Measurements from ENCODE around the gene TM9SF4. TPM values are rescaled to one million over a fixed set of nuclear protein-coding genes. Genes with fewer than 3 reads are reported as not detected.
A peak's percentile ranks its signal among the peaks of the same experiment; 100 is the strongest.
"Not testable (repeated sequence)": the region's sequence is repeated elsewhere in the genome, so short reads cannot be mapped to it uniquely, and the experiment has no call there.

Gene TM9SF4
- total RNA-seq, 2 donors from 2014 or later = 77.2 to 84.8 TPM

GRCh38 chr20:32192698-32193097 lies 83.2 kb downstream of the TM9SF4 start:
- no peak overlapping the region for H3K9ac ChIP-seq (ENCODE audit: extremely low read depth, low read length, poor library complexity, severe bottlenecking)
- H3K4me3 Mint-ChIP-seq = no peak overlapping the region
- H3K9me3 ChIP-seq (ENCODE audit: control insufficient read depth, low read length) = no peaks in the 10 kb centered on the region
- peaks cover 19% of the 10 kb centered on the region for H3K4me1 Mint-ChIP-seq
- H3K9me3 Mint-ChIP-seq = no peaks in the 10 kb centered on the region
- peaks cover 6% of the 10 kb centered on the region for H3K4me1 ChIP-seq (ENCODE audit: control insufficient read depth, insufficient read depth, low read length)
- peaks cover 38% of the 10 kb centered on the region for H3K36me3 Mint-ChIP-seq (ENCODE audit: low read depth)
- peak overlapping the region; percentile 48 for H3K27ac Mint-ChIP-seq
- no peak overlapping the region for H3K4me3 ChIP-seq (ENCODE audit: low read length)
- no peak for TF ChIP-seq CTCF (conservative IDR thresholded peaks at IDR 0.05)
- H3K27me3 Mint-ChIP-seq (ENCODE audit: insufficient read depth) = no peaks in the 10 kb centered on the region
- H3K27ac ChIP-seq (ENCODE audit: low read depth, low read length) = no peak overlapping the region
- peaks cover 32% of the 10 kb centered on the region for H3K36me3 ChIP-seq (ENCODE audit: control insufficient read depth, insufficient read depth, low read length)
- DNase-seq = peak; percentile 13
- WGBS, 2 experiments (ENCODE audit: insufficient coverage in 1 of 2, insufficient read length in 1 of 2) = 83 to 92% methylated on average over 2 to 3 of the region's 3 CpGs
- no peaks in the 10 kb centered on the region for H3K27me3 ChIP-seq (ENCODE audit: control insufficient read depth, insufficient read depth, low read length, poor library complexity, severe bottlenecking)

GRCh38 chr20:32193336-32193735 lies 83.8 kb downstream of the TM9SF4 start:
- H3K4me3 Mint-ChIP-seq; H3K27ac ChIP-seq (ENCODE audit: low read depth, low read length); H3K27ac Mint-ChIP-seq; H3K4me1 ChIP-seq (ENCODE audit: control insufficient read depth, insufficient read depth, low read length); H3K9ac ChIP-seq (ENCODE audit: extremely low read depth, low read length, poor library complexity, severe bottlenecking); H3K27me3 ChIP-seq (ENCODE audit: control insufficient read depth, insufficient read depth, low read length, poor library complexity, severe bottlenecking); H3K9me3 ChIP-seq (ENCODE audit: control insufficient read depth, low read length); H3K27me3 Mint-ChIP-seq (ENCODE audit: insufficient read depth); H3K4me3 ChIP-seq (ENCODE audit: low read length); H3K9me3 Mint-ChIP-seq: not testable (repeated sequence)
- 97 to 100% methylated on average over 3 to 5 of the region's 5 CpGs for whole genome bisulfite sequencing, 2 experiments (ENCODE audit: insufficient coverage in 1 of 2, insufficient read length in 1 of 2)
- Mint-ChIP-seq H3K4me1 (peaks cover 16% of the 10 kb centered on the region), H3K36me3 (ENCODE audit: low read depth) (peaks cover 43% of the 10 kb centered on the region)
- peaks cover 37% of the 10 kb centered on the region for H3K36me3 ChIP-seq (ENCODE audit: control insufficient read depth, insufficient read depth, low read length)
- peak; percentile 17 for DNase-seq

- H3K4me3 Mint-ChIP-seq = no peak overlapping the region
- 89 to 100% methylated on average over 1 to 6 of the region's 6 CpGs for WGBS, 2 experiments (ENCODE audit: insufficient coverage in 1 of 2, insufficient read length in 1 of 2)
- peaks cover 13% of the 10 kb centered on the region for H3K4me1 Mint-ChIP-seq
- Histone ChIP-seq H3K36me3 (ENCODE audit: control insufficient read depth, insufficient read depth, low read length) (peaks cover 43% of the 10 kb centered on the region), H3K9me3 (ENCODE audit: control insufficient read depth, low read length) (no peaks in the 10 kb centered on the region), H3K9ac (ENCODE audit: extremely low read depth, low read length, poor library complexity, severe bottlenecking) (no peak overlapping the region), H3K4me3 (ENCODE audit: low read length) (no peak overlapping the region), H3K27ac (ENCODE audit: low read depth, low read length) (no peak overlapping the region), H3K27me3 (ENCODE audit: control insufficient read depth, insufficient read depth, low read length, poor library complexity, severe bottlenecking) (no peaks in the 10 kb centered on the region), H3K4me1 (ENCODE audit: control insufficient read depth, insufficient read depth, low read length) (peaks cover 6% of the 10 kb centered on the region)
- H3K27ac Mint-ChIP-seq = no peak overlapping the region
- TF ChIP-seq CTCF (conservative IDR thresholded peaks at IDR 0.05) = no peak
- H3K27me3 Mint-ChIP-seq (ENCODE audit: insufficient read depth) = no peaks in the 10 kb centered on the region
- peak; percentile 13 for DNase-seq
- peaks cover 47% of the 10 kb centered on the region for H3K36me3 Mint-ChIP-seq (ENCODE audit: low read depth)
- H3K9me3 Mint-ChIP-seq = no peaks in the 10 kb centered on the region
Observed at GRCh38 chr20:32193996-32194395, 84.5 kb downstream of the TM9SF4 start.

- no peak for TF ChIP-seq CTCF (conservative IDR thresholded peaks at IDR 0.05)
- Histone ChIP-seq H3K4me3 (ENCODE audit: low read length) (no peak overlapping the region), H3K4me1 (ENCODE audit: control insufficient read depth, insufficient read depth, low read length) (no peaks in the 10 kb centered on the region), H3K9ac (ENCODE audit: extremely low read depth, low read length, poor library complexity, severe bottlenecking) (no peak overlapping the region), H3K27ac (ENCODE audit: low read depth, low read length) (no peak overlapping the region), H3K9me3 (ENCODE audit: control insufficient read depth, low read length) (no peaks in the 10 kb centered on the region), H3K36me3 (ENCODE audit: control insufficient read depth, insufficient read depth, low read length) (peaks cover 56% of the 10 kb centered on the region), H3K27me3 (ENCODE audit: control insufficient read depth, insufficient read depth, low read length, poor library complexity, severe bottlenecking) (no peaks in the 10 kb centered on the region)
- Mint-ChIP-seq H3K27me3 (ENCODE audit: insufficient read depth) (no peaks in the 10 kb centered on the region), H3K36me3 (ENCODE audit: low read depth) (peaks cover 58% of the 10 kb centered on the region), H3K27ac (peak overlapping the region; percentile 39), H3K9me3 (no peaks in the 10 kb centered on the region), H3K4me1 (peaks cover 7% of the 10 kb centered on the region), H3K4me3 (no peak overlapping the region)
- no peak for DNase-seq
- 96 to 98% methylated on average over 7 of the region's 7 CpGs for WGBS, 2 experiments (ENCODE audit: insufficient coverage in 1 of 2, insufficient read length in 1 of 2)
Observed at GRCh38 chr20:32195581-32195980, 86.1 kb downstream of the TM9SF4 start.

GRCh38 chr20:32196613-32197012 lies 87.1 kb downstream of the TM9SF4 start:
- not testable (repeated sequence) for H3K4me3 Mint-ChIP-seq; H3K9me3 ChIP-seq (ENCODE audit: control insufficient read depth, low read length); H3K9me3 Mint-ChIP-seq; H3K27me3 Mint-ChIP-seq (ENCODE audit: insufficient read depth); H3K4me1 Mint-ChIP-seq; H3K27ac Mint-ChIP-seq; DNase-seq; H3K4me1 ChIP-seq (ENCODE audit: control insufficient read depth, insufficient read depth, low read length); H3K9ac ChIP-seq (ENCODE audit: extremely low read depth, low read length, poor library complexity, severe bottlenecking); H3K4me3 ChIP-seq (ENCODE audit: low read length); H3K27ac ChIP-seq (ENCODE audit: low read depth, low read length); H3K27me3 ChIP-seq (ENCODE audit: control insufficient read depth, insufficient read depth, low read length, poor library complexity, severe bottlenecking)
- WGBS, 2 experiments (ENCODE audit: insufficient coverage in 1 of 2, insufficient read length in 1 of 2) = 95 to 98% methylated on average over 7 to 9 of the region's 11 CpGs
- H3K36me3 Mint-ChIP-seq (ENCODE audit: low read depth) = peaks cover 68% of the 10 kb centered on the region
- H3K36me3 ChIP-seq (ENCODE audit: control insufficient read depth, insufficient read depth, low read length) = peaks cover 67% of the 10 kb centered on the region

All from endodermal cell (in vitro differentiated cells).